ENCODE measurements around the gene THG1L. TPM values are rescaled to one million over a fixed set of nuclear protein-coding genes. Genes with fewer than 3 reads are reported as not detected.

The THG1L gene
- total and polyA plus RNA-seq, 2 of the 13 experiments (the other 11 are each of a cell fraction or from before 2014, with no cell fraction given), result 16.6 to 17.2 TPM

DNA sequence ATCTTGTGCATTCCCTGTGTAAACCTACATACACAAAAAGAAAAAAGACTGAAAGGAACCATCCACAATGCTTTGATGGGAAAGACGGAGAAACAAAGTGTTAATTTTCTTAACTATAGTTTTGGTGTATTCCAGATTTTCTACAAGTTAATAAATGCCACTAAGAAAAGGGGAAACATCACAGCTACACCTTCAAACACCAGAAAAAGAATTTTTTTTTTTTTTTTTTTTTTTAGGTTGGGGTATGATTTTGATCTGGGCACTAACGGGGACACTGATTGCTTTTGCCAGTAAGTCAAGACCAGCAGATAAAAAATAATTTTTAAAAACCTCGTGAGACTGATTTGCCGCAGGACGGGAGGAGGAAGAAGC lies 334 bp upstream of the THG1L start:
- peak overlapping the region; percentile 85 for H3K4me2 ChIP-seq (ENCODE audit: low read depth, low read length)
- DNase-seq (ENCODE audit: low spot score) (no peak), ATAC-seq (no peak), FAIRE-seq (no peak)
- peaks cover 0 to 17% of the 10 kb centered on the region in 2 experiments; a peak in 4 of 5 replicates for H3K36me3 ChIP-seq (replicated peaks in 1 of 2; ENCODE audit: control insufficient read depth in 1 of 2, insufficient read depth in 2 of 2, low read length in 2 of 2)
- no peaks in the 10 kb centered on the region for H3K79me2 ChIP-seq (ENCODE audit: insufficient read depth, low read length)
- no TSS peak for BruUV-seq (replicated peaks)
- TF ChIP-seq KDM5A (IDR thresholded peaks at IDR 0.05; ENCODE audit: borderline replicate concordance, low read length) (0 out of 2 replicates have a peak, but pooled peaks have one; percentile 2), ZFP36 (IDR thresholded peaks at IDR 0.05; ENCODE audit: borderline replicate concordance, low read depth, low read length, partially characterized antibody) (no peak), MYC (CRISPR knock-in tag; IDR thresholded peaks at IDR 0.05; ENCODE audit: borderline replicate concordance) (no peak), ZSCAN9 (CRISPR knock-in tag; IDR thresholded peaks at IDR 0.05; ENCODE audit: borderline replicate concordance) (0 out of 2 replicates have a peak, but pooled peaks have one; percentile 26), ZNF652 (CRISPR knock-in tag; IDR thresholded peaks at IDR 0.05; ENCODE audit: borderline replicate concordance, low read depth) (0 out of 2 replicates have a peak, but pooled peaks have one; percentile 32), SMYD3 (CRISPR knock-in tag; IDR thresholded peaks at IDR 0.05) (0 out of 2 replicates have a peak, but pooled peaks have one; percentile 16)
- TF ChIP-seq, protein P1, sequence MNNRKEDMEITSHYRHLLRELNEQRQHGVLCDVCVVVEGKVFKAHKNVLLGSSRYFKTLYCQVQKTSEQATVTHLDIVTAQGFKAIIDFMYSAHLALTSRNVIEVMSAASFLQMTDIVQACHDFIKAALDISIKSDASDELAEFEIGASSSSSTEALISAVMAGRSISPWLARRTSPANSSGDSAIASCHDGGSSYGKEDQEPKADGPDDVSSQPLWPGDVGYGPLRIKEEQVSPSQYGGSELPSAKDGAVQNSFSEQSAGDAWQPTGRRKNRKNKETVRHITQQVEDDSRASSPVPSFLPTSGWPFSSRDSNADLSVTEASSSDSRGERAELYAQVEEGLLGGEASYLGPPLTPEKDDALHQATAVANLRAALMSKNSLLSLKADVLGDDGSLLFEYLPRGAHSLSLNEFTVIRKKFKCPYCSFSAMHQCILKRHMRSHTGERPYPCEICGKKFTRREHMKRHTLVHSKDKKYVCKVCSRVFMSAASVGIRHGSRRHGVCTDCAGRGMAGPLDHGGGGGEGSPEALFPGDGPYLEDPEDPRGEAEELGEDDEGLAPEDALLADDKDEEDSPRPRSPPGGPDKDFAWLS (CRISPR knock-in tag; IDR thresholded peaks at IDR 0.05; ENCODE audit: borderline replicate concordance), result no peak
- TF ChIP-seq, protein P2, sequence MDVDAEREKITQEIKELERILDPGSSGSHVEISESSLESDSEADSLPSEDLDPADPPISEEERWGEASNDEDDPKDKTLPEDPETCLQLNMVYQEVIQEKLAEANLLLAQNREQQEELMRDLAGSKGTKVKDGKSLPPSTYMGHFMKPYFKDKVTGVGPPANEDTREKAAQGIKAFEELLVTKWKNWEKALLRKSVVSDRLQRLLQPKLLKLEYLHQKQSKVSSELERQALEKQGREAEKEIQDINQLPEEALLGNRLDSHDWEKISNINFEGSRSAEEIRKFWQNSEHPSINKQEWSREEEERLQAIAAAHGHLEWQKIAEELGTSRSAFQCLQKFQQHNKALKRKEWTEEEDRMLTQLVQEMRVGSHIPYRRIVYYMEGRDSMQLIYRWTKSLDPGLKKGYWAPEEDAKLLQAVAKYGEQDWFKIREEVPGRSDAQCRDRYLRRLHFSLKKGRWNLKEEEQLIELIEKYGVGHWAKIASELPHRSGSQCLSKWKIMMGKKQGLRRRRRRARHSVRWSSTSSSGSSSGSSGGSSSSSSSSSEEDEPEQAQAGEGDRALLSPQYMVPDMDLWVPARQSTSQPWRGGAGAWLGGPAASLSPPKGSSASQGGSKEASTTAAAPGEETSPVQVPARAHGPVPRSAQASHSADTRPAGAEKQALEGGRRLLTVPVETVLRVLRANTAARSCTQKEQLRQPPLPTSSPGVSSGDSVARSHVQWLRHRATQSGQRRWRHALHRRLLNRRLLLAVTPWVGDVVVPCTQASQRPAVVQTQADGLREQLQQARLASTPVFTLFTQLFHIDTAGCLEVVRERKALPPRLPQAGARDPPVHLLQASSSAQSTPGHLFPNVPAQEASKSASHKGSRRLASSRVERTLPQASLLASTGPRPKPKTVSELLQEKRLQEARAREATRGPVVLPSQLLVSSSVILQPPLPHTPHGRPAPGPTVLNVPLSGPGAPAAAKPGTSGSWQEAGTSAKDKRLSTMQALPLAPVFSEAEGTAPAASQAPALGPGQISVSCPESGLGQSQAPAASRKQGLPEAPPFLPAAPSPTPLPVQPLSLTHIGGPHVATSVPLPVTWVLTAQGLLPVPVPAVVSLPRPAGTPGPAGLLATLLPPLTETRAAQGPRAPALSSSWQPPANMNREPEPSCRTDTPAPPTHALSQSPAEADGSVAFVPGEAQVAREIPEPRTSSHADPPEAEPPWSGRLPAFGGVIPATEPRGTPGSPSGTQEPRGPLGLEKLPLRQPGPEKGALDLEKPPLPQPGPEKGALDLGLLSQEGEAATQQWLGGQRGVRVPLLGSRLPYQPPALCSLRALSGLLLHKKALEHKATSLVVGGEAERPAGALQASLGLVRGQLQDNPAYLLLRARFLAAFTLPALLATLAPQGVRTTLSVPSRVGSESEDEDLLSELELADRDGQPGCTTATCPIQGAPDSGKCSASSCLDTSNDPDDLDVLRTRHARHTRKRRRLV (CRISPR knock-in tag; IDR thresholded peaks at IDR 0.05), result 0 out of 2 replicates have a peak, but pooled peaks have one; percentile 43
- no peaks in the 10 kb centered on the region for H3K9me3 ChIP-seq (ENCODE audit: low read length)
- H4K20me1 ChIP-seq (ENCODE audit: insufficient read depth, low read length), result no peaks in the 10 kb centered on the region
- peak overlapping the region; percentile 87 for H3K27ac ChIP-seq (ENCODE audit: extremely low read length, insufficient read depth, low read length)
- ChIA-PET CTCF (ENCODE audit: low intra/inter-chr PET ratio, low total read pairs) (no interaction called here), POLR2A (interaction anchor here (0.6 to 1.5 kb wide), 4 partner anchors 10 to 289 kb away, joined by 3 to 13 read pairs (median 6); partner anchors contain the start of gene LSM11)
- H3K27me3 ChIP-seq (ENCODE audit: control insufficient read depth in 1 of 2, insufficient read depth in 2 of 2, low read length in 2 of 2), result no peaks in the 10 kb centered on the region; a peak in 1 of 5 replicates
- H3K9ac ChIP-seq (ENCODE audit: insufficient read depth, low read depth, low read length), result peak overlapping the region; percentile 79
- 21% methylated on average over 5 of the region's 5 CpGs for WGBS (ENCODE audit: low lambda C conversion rate)
- peak overlapping the region; percentile 64 to 83 (median 67) for H3K4me3 ChIP-seq (replicated peaks in 1 of 3; ENCODE audit: insufficient read depth in 1 of 3, low read depth in 2 of 3, low read length in 3 of 3)
- in situ Hi-C loops (cut with HindIII; ENCODE audit: extremely low pct_ligation_motif_present, low pct_unique_long_range_greater_than_20kb) (loop anchor here (25.0 kb wide), 1 partner anchor 394 kb away; a partner anchor contains a TSS), intact Hi-C loops (cut with micrococcal nuclease; ENCODE audit: unreplicated experiment) (loop anchor here (1.0 kb wide), 1 partner anchor 12 kb away; the partner anchor contains the start of gene LSM11)
- peak overlapping the region; percentile 93 for H2AFZ ChIP-seq (ENCODE audit: low read length)
- H3K4me1 ChIP-seq (ENCODE audit: insufficient read depth, low read length), result peaks cover 7% of the 10 kb centered on the region; the same call in 1 of the 2 replicates

Measured in HepG2 (cell line).